ENCODE results near the gene FAXDC2.

FAXDC2 gene

DNA sequence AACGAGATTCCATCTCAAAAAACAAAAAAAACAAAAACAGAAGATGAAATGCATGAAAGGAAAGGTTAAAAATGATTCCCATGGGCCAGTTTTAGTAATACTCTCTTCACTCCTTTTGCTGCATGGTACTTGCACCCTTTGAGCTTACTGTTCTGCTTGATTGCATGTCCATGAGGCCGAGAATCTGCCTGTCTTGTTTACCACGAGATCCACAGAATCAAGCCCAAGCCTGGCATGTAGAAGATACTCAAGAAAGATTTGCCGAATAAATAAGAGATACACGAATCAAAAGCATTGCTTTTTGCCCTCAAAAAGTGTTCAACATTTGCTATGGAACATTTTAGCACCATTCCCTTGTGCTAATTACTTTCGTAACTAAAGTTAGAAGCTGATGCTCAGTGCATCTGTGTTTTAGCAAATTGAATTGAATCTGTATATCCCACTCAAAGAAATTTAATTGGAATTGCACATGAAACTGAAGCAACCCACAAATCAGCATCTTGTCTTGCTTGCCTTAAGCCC is 1.1 kb downstream of the FAXDC2 start:
- no peak for TF ChIP-seq EZH2phosphoT487 (IDR thresholded peaks at IDR 0.05; ENCODE audit: low read depth)
- TF ChIP-seq, protein P1, sequence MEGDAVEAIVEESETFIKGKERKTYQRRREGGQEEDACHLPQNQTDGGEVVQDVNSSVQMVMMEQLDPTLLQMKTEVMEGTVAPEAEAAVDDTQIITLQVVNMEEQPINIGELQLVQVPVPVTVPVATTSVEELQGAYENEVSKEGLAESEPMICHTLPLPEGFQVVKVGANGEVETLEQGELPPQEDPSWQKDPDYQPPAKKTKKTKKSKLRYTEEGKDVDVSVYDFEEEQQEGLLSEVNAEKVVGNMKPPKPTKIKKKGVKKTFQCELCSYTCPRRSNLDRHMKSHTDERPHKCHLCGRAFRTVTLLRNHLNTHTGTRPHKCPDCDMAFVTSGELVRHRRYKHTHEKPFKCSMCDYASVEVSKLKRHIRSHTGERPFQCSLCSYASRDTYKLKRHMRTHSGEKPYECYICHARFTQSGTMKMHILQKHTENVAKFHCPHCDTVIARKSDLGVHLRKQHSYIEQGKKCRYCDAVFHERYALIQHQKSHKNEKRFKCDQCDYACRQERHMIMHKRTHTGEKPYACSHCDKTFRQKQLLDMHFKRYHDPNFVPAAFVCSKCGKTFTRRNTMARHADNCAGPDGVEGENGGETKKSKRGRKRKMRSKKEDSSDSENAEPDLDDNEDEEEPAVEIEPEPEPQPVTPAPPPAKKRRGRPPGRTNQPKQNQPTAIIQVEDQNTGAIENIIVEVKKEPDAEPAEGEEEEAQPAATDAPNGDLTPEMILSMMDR (IDR thresholded peaks at IDR 0.05; ENCODE audit: low read depth, low read length): no peak
- H3K4me3 ChIP-seq (ENCODE audit: low read length): no peak overlapping the region
- no peaks in the 10 kb centered on the region for H3K36me3 ChIP-seq (replicated peaks; ENCODE audit: low read depth, low read length)
- no peaks in the 10 kb centered on the region for H3K79me2 ChIP-seq (ENCODE audit: low read length)
- H3K27ac ChIP-seq (ENCODE audit: low read length): no peak overlapping the region
- no peak overlapping the region for H3K9ac ChIP-seq (ENCODE audit: low read length)
- H4K20me1 ChIP-seq (ENCODE audit: insufficient read depth, low read length): no peaks in the 10 kb centered on the region
- no peaks in the 10 kb centered on the region for H3K4me1 ChIP-seq (ENCODE audit: low read length)
- no peak overlapping the region for H2AFZ ChIP-seq (ENCODE audit: low read depth, low read length)
- H3K27me3 ChIP-seq (ENCODE audit: low read depth, low read length): no peaks in the 10 kb centered on the region
- H3K9me3 ChIP-seq (ENCODE audit: insufficient read depth, low read length): no peaks in the 10 kb centered on the region
- H3K4me2 ChIP-seq (ENCODE audit: low read length): no peak overlapping the region

DNA sequence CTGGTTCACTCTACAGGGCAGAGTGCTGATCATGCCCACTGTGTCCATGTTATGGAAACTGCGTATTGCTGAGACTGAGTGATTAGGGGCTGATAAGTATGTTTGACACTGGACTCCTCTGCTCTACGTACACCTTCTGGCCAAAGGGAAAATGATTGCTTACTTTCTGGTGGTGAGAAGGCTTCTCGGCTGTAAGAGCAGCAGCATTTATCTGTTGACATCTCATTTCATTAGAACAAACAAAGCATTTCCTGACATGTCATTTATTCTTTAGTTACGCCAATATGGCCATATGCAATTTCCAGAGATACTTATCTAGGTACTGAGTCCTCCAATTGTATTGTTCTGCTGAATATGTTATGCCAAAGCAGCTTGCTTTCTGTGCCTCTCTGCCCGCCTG is 5.6 kb downstream of the FAXDC2 start:
- H3K27me3 ChIP-seq (ENCODE audit: low read depth, low read length): no peaks in the 10 kb centered on the region
- H3K79me2 ChIP-seq (ENCODE audit: low read length): no peaks in the 10 kb centered on the region
- no peak overlapping the region for H3K4me2 ChIP-seq (ENCODE audit: low read length)
- H3K9me3 ChIP-seq (ENCODE audit: insufficient read depth, low read length): no peaks in the 10 kb centered on the region
- H3K4me3 ChIP-seq (ENCODE audit: low read length): no peak overlapping the region
- H2AFZ ChIP-seq (ENCODE audit: low read depth, low read length): no peak overlapping the region
- H4K20me1 ChIP-seq (ENCODE audit: insufficient read depth, low read length): no peaks in the 10 kb centered on the region
- H3K27ac ChIP-seq (ENCODE audit: low read length): no peak overlapping the region
- no peak overlapping the region for H3K9ac ChIP-seq (ENCODE audit: low read length)
- H3K36me3 ChIP-seq (replicated peaks; ENCODE audit: low read depth, low read length): no peaks in the 10 kb centered on the region
- H3K4me1 ChIP-seq (ENCODE audit: low read length): no peaks in the 10 kb centered on the region
- TF ChIP-seq, protein P1 (IDR thresholded peaks at IDR 0.05; ENCODE audit: low read depth, low read length): no peak
- no peak for TF ChIP-seq EZH2phosphoT487 (IDR thresholded peaks at IDR 0.05; ENCODE audit: low read depth)

DNA sequence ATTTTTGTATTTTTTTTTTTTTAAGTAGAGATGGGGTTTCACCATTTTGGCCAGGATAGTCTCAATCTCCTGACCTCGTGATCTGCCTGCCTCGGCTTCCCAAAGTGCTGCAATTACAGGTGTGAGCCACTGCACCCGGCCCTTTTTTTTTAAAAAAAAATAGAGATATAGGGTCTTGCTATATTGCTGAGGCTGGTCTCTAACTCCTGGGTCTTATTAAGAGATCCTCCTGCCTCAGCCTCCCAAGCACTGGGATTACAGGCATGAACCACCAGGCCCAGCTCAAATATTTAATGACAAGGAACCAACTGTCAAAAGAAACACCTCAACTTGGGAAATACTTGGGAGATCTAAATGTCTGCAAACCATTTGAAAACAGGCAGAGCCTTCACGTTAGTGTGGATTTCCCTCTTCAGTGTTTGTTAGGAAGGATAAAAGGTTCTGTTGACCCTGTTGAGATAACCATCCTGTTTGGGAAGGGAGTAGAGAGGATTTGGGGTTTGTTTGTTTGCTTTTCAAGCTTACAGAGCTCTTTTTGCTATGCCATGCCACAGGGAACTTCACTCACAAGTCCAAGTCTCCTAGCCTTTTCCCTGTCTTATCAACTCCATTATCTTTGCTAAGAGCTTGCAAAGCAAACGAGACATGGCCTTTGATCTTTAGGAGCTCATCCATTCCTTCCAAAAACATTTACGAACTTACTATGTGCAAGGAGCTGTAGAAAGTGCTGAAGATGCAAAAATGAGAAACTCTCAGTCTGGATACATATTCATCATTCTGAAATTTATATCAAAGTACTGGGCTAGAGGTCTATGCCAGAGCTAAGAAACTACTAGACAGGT is 7.5 kb downstream of the FAXDC2 start:
- H2AFZ ChIP-seq (ENCODE audit: low read depth, low read length): no peak overlapping the region

DNA sequence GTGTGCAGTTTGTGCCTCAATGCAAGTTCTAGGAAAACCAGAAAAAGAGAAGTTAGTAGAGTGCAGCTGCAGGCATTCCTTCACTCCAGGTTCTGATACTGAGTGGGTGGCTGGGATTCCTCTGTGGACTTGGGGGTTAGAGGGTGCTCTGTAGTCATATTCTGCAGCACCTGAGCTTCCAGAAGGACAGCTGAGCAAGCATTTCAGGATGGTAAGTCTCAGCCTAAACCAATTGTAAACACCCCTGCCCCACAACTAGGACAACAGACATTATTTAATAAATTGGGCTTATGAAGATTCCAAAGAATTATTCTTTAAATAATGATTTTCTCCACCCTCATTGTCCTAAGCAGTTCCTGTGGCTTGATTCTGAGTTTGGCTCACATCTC is 9.1 kb downstream of the FAXDC2 start:
- Histone ChIP-seq H3K9me3 (ENCODE audit: insufficient read depth, low read length) (no peaks in the 10 kb centered on the region), H3K4me1 (ENCODE audit: low read length) (no peaks in the 10 kb centered on the region), H3K27me3 (ENCODE audit: low read depth, low read length) (no peaks in the 10 kb centered on the region), H3K4me2 (ENCODE audit: low read length) (no peak overlapping the region), H3K27ac (ENCODE audit: low read length) (no peak overlapping the region), H3K4me3 (ENCODE audit: low read length) (no peak overlapping the region), H3K36me3 (replicated peaks; ENCODE audit: low read depth, low read length) (no peaks in the 10 kb centered on the region), H3K79me2 (ENCODE audit: low read length) (no peaks in the 10 kb centered on the region), H4K20me1 (ENCODE audit: insufficient read depth, low read length) (no peaks in the 10 kb centered on the region), H3K9ac (ENCODE audit: low read length) (no peak overlapping the region), H2AFZ (ENCODE audit: low read depth, low read length) (no peak overlapping the region)
- TF ChIP-seq EZH2phosphoT487 (IDR thresholded peaks at IDR 0.05; ENCODE audit: low read depth): no peak
- TF ChIP-seq, protein P1 (IDR thresholded peaks at IDR 0.05; ENCODE audit: low read depth, low read length): no peak

More for the DNA sequence above, 7.5 kb downstream of the FAXDC2 start:
- Histone ChIP-seq H3K27me3 (ENCODE audit: low read depth, low read length) (no peaks in the 10 kb centered on the region), H3K4me3 (ENCODE audit: low read length) (no peak overlapping the region), H3K27ac (ENCODE audit: low read length) (no peak overlapping the region), H3K4me2 (ENCODE audit: low read length) (no peak overlapping the region), H3K36me3 (replicated peaks; ENCODE audit: low read depth, low read length) (no peaks in the 10 kb centered on the region), H3K9ac (ENCODE audit: low read length) (no peak overlapping the region), H3K9me3 (ENCODE audit: insufficient read depth, low read length) (no peaks in the 10 kb centered on the region), H3K4me1 (ENCODE audit: low read length) (no peaks in the 10 kb centered on the region), H3K79me2 (ENCODE audit: low read length) (no peaks in the 10 kb centered on the region), H4K20me1 (ENCODE audit: insufficient read depth, low read length) (no peaks in the 10 kb centered on the region)
- TF ChIP-seq, protein P1 (IDR thresholded peaks at IDR 0.05; ENCODE audit: low read depth, low read length): no peak
- TF ChIP-seq EZH2phosphoT487 (IDR thresholded peaks at IDR 0.05; ENCODE audit: low read depth): no peak
